GM12878 (cell line): ENCODE data around the gene TM7SF2. TPM values are rescaled to one million over a fixed set of nuclear protein-coding genes. Genes with fewer than 3 reads are reported as not detected.

ENCODE experiments used
- ATAC-seq: fragments of 200-7000 bp; cut with Tn5 transposase; 3 replicates; pipeline ENCODE4 v1.9.1; 2020; ENCODE audit warnings: mild to moderate bottlenecking, moderate library complexity
- BruUV-seq: library from RNA; stranded (reverse); fragments of 400-500 nt; replicated peaks from 2 replicates; lab custom pipeline; 2021; lab: Mats Ljungman, UMichigan
- CTCF ChIA-PET: fragments of 300-600 bp; sonication (Branson Sonifier 250); formaldehyde crosslinking; extraction: SDS; loops from one replicate; lab custom pipeline; 2021; ENCODE audit warnings: inconsistent platforms; lab: Yijun Ruan, JAX
- POLR2A ChIA-PET: fragments of 350-600 bp; formaldehyde crosslinking; extraction: SDS; loops from one replicate; lab custom pipeline; 2021; ENCODE audit warnings: inconsistent platforms; lab: Charles Lee
- RAD21 ChIA-PET: fragments of 300-600 bp; sonication (Branson Sonifier 250); formaldehyde crosslinking; loops from one replicate; lab custom pipeline; 2023; ENCODE audit warnings: antibody characterized with exemption; ENCODE audit not compliant: unreplicated experiment; lab: Charles Lee
- SMC1A ChIA-PET: fragments of 300-600 bp; sonication (Branson Sonifier 250); formaldehyde crosslinking; loops from one replicate; lab custom pipeline; 2023; ENCODE audit not compliant: unreplicated experiment, uncharacterized antibody; lab: Charles Lee
- DNase-seq: peaks from one replicate; pipeline ENCODE4 v3.0.0-alpha.2; 2011; ENCODE audit warnings: low read depth, low spot score
- FAIRE-seq: peaks from 3 replicates; lab custom pipeline; 2011; peaks lifted over from hg19 to GRCh38; lab: Jason Lieb, UNC
- H2AFZ ChIP-seq: 2 replicates; pipeline ENCODE4 v1.6.0; 2011; ENCODE audit warnings: low read depth, low read length, control low read depth; ENCODE audit not compliant: control insufficient read depth
- H3K27ac ChIP-seq: 2 replicates; pipeline ENCODE4 v1.5.1; 2011; ENCODE audit warnings: control low read depth; ENCODE audit not compliant: control insufficient read depth, insufficient read depth
- H3K27me3 ChIP-seq, 2 experiments: replicated peaks in 1 of 2; 2 replicates each; pipeline versions ENCODE4 v1.6.0 to v1.6.1; 2011; ENCODE audit warnings: low read length in 1 of 2; ENCODE audit not compliant: control insufficient read depth in 2 of 2, insufficient read depth in 2 of 2
- H3K36me3 ChIP-seq, 2 experiments: 2 replicates each; pipeline ENCODE4 v1.5.1; 2011; ENCODE audit warnings: low read length in 1 of 2; ENCODE audit not compliant: control insufficient read depth in 2 of 2, insufficient read depth in 2 of 2
- H3K4me1 ChIP-seq: 2 replicates; pipeline ENCODE4 v1.6.1; 2011; ENCODE audit warnings: mild to moderate bottlenecking, low read length, moderate library complexity, mixed read lengths; ENCODE audit not compliant: control insufficient read depth, insufficient read depth
- H3K4me2 ChIP-seq: 2 replicates; pipeline ENCODE4 v1.6.0; 2011; ENCODE audit warnings: control low read depth; ENCODE audit not compliant: control insufficient read depth, insufficient read depth
- H3K4me3 ChIP-seq: fragments of 200-600 bp; sonication (generic); 2 replicates; pipeline ENCODE4 v1.5.1; 2016
- H3K79me2 ChIP-seq: 2 replicates; pipeline ENCODE4 v1.6.0; 2011; ENCODE audit warnings: low read length; ENCODE audit not compliant: control insufficient read depth, insufficient read depth
- H3K9ac ChIP-seq: 2 replicates; pipeline ENCODE4 v1.8.0; 2011; ENCODE audit warnings: low read length, control low read depth, mixed read lengths; ENCODE audit not compliant: control insufficient read depth, insufficient read depth
- H3K9me3 ChIP-seq: replicated peaks from 3 replicates; pipeline ENCODE4 v1.5.1; 2011; ENCODE audit warnings: mild to moderate bottlenecking, low read length; ENCODE audit not compliant: control insufficient read depth, insufficient read depth
- H4K20me1 ChIP-seq: 2 replicates; pipeline ENCODE4 v1.6.0; 2011; ENCODE audit not compliant: control insufficient read depth, insufficient read depth
- ATF7 ChIP-seq: fragments of 450-650 bp; IDR thresholded peaks from 2 replicates; pipeline ENCODE4 v1.6.1; 2016; ENCODE audit warnings: low read depth, mild to moderate bottlenecking
- BHLHE40 ChIP-seq, 2 experiments: fragments of 450-650 bp in 1 of 2; IDR thresholded peaks; 2 replicates each; pipeline ENCODE4 v1.6.1; 2011 to 2017; ENCODE audit warnings: low read depth in 2 of 2, borderline replicate concordance in 1 of 2, improper control_type of control experiment in 1 of 2, low read length in 1 of 2, mild to moderate bottlenecking in 1 of 2
- BRCA1 ChIP-seq: IDR thresholded peaks from 2 replicates; pipeline ENCODE4 v1.6.1; 2011; ENCODE audit warnings: low read depth, low read length, improper control_type of control experiment
- IKZF2 ChIP-seq, 2 experiments: fragments of 450-650 bp; IDR thresholded peaks; 2 replicates each; pipeline ENCODE4 v1.6.1; 2017; ENCODE audit warnings: mild to moderate bottlenecking in 2 of 2, moderate library complexity in 2 of 2
- JUNB ChIP-seq: IDR thresholded peaks from 2 replicates; pipeline ENCODE4 v1.6.1; 2016; ENCODE audit warnings: antibody characterized with exemption, mild to moderate bottlenecking
- NR2F1 ChIP-seq: fragments of 450-650 bp; conservative IDR thresholded peaks from 2 replicates; pipeline ENCODE4 v1.6.1; 2017; ENCODE audit warnings: mild to moderate bottlenecking
- NRF1 ChIP-seq: conservative IDR thresholded peaks from 2 replicates; pipeline ENCODE4 v1.6.1; 2011; ENCODE audit warnings: mild to moderate bottlenecking, low read depth, low read length, improper control_type of control experiment
- WGBS: methylation state at CpG from one replicate; pipeline ENCODE4 v1.1.6; 2016; ENCODE audit warnings: low lambda C conversion rate; ENCODE audit not compliant: insufficient replicate concordance, insufficient coverage; ENCODE audit errors: missing lambda C conversion rate; 5-methylcytosine and 5-hydroxymethylcytosine counted together
- in situ Hi-C: fragments of 300-500 bp; cut with MboI; formaldehyde crosslinking; loops from 9 replicates; pipeline ENCODE4 v1.14.3; 2018; ENCODE audit warnings: mixed read lengths
- intact Hi-C: fragments of 100-400 bp; cut with micrococcal nuclease; formaldehyde crosslinking; loops from one replicate; pipeline ENCODE4 v1.14.2; 2022; ENCODE audit not compliant: unreplicated experiment
- polyA plus RNA-seq, 11 experiments: library from polyadenylated mRNA; depleted of rRNA in 4 of 11; unstranded in 6 of 11; stranded (reverse) in 5 of 11; fragments of >200 nt; fragmentation: Nextera tagmentation in 4 of 11; fragmentation: Illumina TruSeq in 1 of 11; extraction: Ambion mirVana in 4 of 11; extraction: Trizol in 1 of 11; gene quantifications; 1 replicate in 1 of 11; 2 replicates in 10 of 11; pipeline versions ENCODE4 v1.2.1 to v1.2.3, GENCODE V29; 2011 to 2016; ENCODE audit warnings: inconsistent platforms in 2 of 11, missing spikeins in 2 of 11, low read depth in 1 of 11
- total RNA-seq, 4 experiments: library from RNA; depleted of rRNA in 3 of 4; stranded (reverse); fragments of >200 nt in 3 of 4; fragmentation: Illumina TruSeq in 1 of 4; extraction: Trizol in 1 of 4; gene quantifications; 2 replicates each; pipeline versions ENCODE4 v1.2.1 to v1.2.3, GENCODE V29; 2013 to 2021
- TF ChIP-seq, protein P1 (sequence below): fragments of 450-650 bp; IDR thresholded peaks from 2 replicates; pipeline ENCODE4 v1.6.1; 2018; ENCODE audit warnings: borderline replicate concordance, mild to moderate bottlenecking; ENCODE audit not compliant: partially characterized antibody

TM7SF2 gene
- total and polyA plus RNA-seq, 10 of the 15 experiments (the other 5 are each of a cell fraction or from before 2014, with no cell fraction given), result 0.52 to 57.7 (median 20.7) TPM

DNA sequence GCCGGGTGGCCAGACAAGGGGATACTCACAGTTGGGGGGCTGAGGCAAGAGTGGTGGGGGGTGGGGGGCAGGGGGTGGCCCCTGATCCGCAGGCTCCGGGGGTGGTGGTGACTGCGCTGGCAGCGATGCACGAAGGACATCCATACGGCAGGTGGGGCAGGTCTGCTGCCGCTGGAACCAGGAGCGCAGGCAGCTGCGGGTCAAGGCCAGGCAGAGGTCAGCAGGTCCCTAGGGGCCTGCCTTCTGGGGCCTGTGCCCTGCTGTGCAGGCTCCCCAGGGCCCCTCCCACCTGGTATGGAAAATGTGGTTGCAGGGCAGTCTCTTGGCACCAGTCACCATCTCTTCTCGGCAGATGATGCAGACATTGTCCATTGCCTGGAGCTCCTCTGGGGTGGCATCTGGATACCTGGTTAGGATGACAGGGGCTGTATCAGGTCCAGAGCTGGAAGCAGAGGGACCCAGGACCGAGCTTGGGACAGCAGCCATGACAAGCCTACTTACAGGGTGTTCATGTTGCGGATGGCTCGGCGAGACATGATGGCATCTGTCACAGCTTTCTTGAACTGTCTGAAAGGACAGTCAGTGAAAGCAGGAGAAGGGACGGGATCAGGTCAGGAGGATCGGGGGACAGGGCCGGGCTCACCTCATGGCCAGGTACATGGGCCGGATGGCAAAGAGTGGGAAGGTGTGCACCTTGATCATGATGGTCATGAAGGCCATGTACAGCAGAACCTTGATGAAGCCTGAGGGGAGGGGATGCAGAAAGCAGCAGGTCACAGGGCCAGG, 19.2 kb downstream of the TM7SF2 start:
- 0 out of 2 replicates have a peak overlapping the region, but pooled peaks have one; percentile 12 for H3K9ac ChIP-seq
- H3K27ac ChIP-seq, result peak overlapping the region; percentile 99

More for the DNA sequence above, 19.2 kb downstream of the TM7SF2 start:
- H3K9me3 ChIP-seq, result no peaks in the 10 kb centered on the region
- intact Hi-C loops, result loop anchor here (5.0 to 10.0 kb wide), 2 partner anchors 51 to 124 kb away; partner anchors contain the start of gene CAPN1
- FAIRE-seq (no peak), DNase-seq (no peak), ATAC-seq (no peak)
- SMC1A ChIA-PET, result interaction anchor here (1.0 to 2.3 kb wide), 4 partner anchors 9 to 200 kb away, joined by 3 to 10 read pairs (median 5); partner anchors contain the start of genes CAPN1, FAU and MRPL49
- H3K4me3 ChIP-seq, result no peak overlapping the region; the same call in 1 of the 2 replicates
- CTCF ChIA-PET, result interaction anchor here (0.8 to 6.7 kb wide), 5 partner anchors 10 to 198 kb away, joined by 3 to 40 read pairs (median 5); partner anchors contain the start of genes CAPN1, FAU, MRPL49 and ZNHIT2
- BruUV-seq, result no TSS peak
- RAD21 ChIA-PET, result interaction anchor here (1.0 to 2.4 kb wide), 6 partner anchors 9 to 51 kb away, joined by 3 to 9 read pairs (median 4); partner anchors contain the start of genes CAPN1, FAU, MRPL49 and TM7SF2
- in situ Hi-C loops, result no loop called here
- 0 out of 2 replicates have a peak, but pooled peaks cover 4% of the 10 kb centered on the region for H4K20me1 ChIP-seq
- WGBS, result 53% methylated on average over 18 of the region's 19 CpGs
- H3K79me2 ChIP-seq, result peaks cover 44% of the 10 kb centered on the region
- H3K4me1 ChIP-seq, result peaks cover 18% of the 10 kb centered on the region
- H3K4me2 ChIP-seq, result peak overlapping the region; percentile 98
- H2AFZ ChIP-seq, result no peak overlapping the region
- H3K36me3 ChIP-seq, result peaks cover 25 to 39% of the 10 kb centered on the region in 2 experiments
- POLR2A ChIA-PET, result interaction anchor here (0.5 to 1.4 kb wide), 6 partner anchors 9 to 794 kb away, joined by 3 to 6 read pairs (median 4); partner anchors contain the start of genes FAU and MRPL49
- H3K27me3 ChIP-seq, result no peaks in the 10 kb centered on the region
- no peak for TF ChIP-seq IKZF2 (IDR thresholded peaks at IDR 0.05)
- no peak for TF ChIP-seq JUNB
- 0 out of 2 replicates have a peak, but pooled peaks have one; percentile 19 for TF ChIP-seq NR2F1
- TF ChIP-seq NRF1, result no peak
- no peak for TF ChIP-seq BRCA1
- TF ChIP-seq BHLHE40 (IDR thresholded peaks at IDR 0.05; ENCODE audit: borderline replicate concordance in 1 of 2, low read depth in 2 of 2, low read length in 1 of 2), result no peak
- TF ChIP-seq ATF7, result no peak
- TF ChIP-seq, protein P1, sequence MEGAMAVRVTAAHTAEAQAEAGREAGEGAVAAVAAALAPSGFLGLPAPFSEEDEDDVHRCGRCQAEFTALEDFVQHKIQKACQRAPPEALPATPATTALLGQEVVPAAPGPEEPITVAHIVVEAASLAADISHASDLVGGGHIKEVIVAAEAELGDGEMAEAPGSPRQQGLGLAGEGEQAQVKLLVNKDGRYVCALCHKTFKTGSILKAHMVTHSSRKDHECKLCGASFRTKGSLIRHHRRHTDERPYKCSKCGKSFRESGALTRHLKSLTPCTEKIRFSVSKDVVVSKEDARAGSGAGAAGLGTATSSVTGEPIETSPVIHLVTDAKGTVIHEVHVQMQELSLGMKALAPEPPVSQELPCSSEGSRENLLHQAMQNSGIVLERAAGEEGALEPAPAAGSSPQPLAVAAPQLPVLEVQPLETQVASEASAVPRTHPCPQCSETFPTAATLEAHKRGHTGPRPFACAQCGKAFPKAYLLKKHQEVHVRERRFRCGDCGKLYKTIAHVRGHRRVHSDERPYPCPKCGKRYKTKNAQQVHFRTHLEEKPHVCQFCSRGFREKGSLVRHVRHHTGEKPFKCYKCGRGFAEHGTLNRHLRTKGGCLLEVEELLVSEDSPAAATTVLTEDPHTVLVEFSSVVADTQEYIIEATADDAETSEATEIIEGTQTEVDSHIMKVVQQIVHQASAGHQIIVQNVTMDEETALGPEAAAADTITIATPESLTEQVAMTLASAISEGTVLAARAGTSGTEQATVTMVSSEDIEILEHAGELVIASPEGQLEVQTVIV, result no peak
